Heart right ventricle (tissue), 16 donors: ENCODE results near the gene NAA10. TPM values are rescaled to one million over a fixed set of nuclear protein-coding genes. Genes with fewer than 3 reads are reported as not detected.

Experiments used
- ATAC-seq, 8 donors: fragments of 200-7000 bp; cut with Tn5 transposase; one replicate each; pipeline ENCODE4 v1.9.1; 2020; ENCODE audit warnings: mild to moderate bottlenecking in 8 of 8, moderate library complexity in 8 of 8, moderate number of reproducible peaks in 1 of 8
- DNase-seq, 2 donors: peaks; one replicate each; pipeline ENCODE4 v3.0.0-alpha.2; 2020
- H3K27ac ChIP-seq, 10 donors: fragments of 200-600 bp; sonication (generic) in 2 of 10; one replicate each; pipeline versions ENCODE4 v1.5.0 to v1.8.0; 2020 to 2022; ENCODE audit warnings: mild to moderate bottlenecking in 3 of 10
- H3K27me3 ChIP-seq, 7 donors: fragments of 200-600 bp; one replicate each; pipeline ENCODE4 v1.8.0; 2021 to 2022; ENCODE audit warnings: mild to moderate bottlenecking in 2 of 7
- H3K36me3 ChIP-seq, 9 donors: fragments of 200-600 bp; sonication (generic) in 1 of 9; one replicate each; pipeline versions ENCODE4 v1.5.0 to v1.8.0; 2020 to 2022; ENCODE audit warnings: mild to moderate bottlenecking in 2 of 9
- H3K4me1 ChIP-seq, 9 donors: fragments of 200-600 bp; sonication (generic) in 1 of 9; one replicate each; pipeline versions ENCODE4 v1.5.0 to v1.8.0; 2020 to 2022; ENCODE audit warnings: mild to moderate bottlenecking in 4 of 9
- H3K4me3 ChIP-seq, 10 donors: fragments of 200-600 bp; sonication (generic) in 2 of 10; one replicate each; pipeline versions ENCODE4 v1.5.0 to v1.8.0; 2020 to 2022; ENCODE audit warnings: mild to moderate bottlenecking in 7 of 10, moderate library complexity in 2 of 10
- H3K9me3 ChIP-seq, 11 donors: fragments of 200-600 bp in 10 of 11; sonication (generic) in 2 of 11; one replicate each; pipeline versions ENCODE4 v1.5.0 to v1.8.0; 2013 to 2022; ENCODE audit warnings: mild to moderate bottlenecking in 2 of 11, control low read depth in 1 of 11, moderate library complexity in 1 of 11
- WGBS, 2 donors: extraction: QIAGEN DNeasy Blood & Tissue Kit; methylation state at CpG; one replicate each; pipeline ENCODE4 v1.1.7; 2013; ENCODE audit warnings: inconsistent platforms in 1 of 2; 5-methylcytosine and 5-hydroxymethylcytosine counted together
- intact Hi-C, 10 donors: fragments of 100-400 bp; cut with DNase I; formaldehyde crosslinking; loops; one replicate each; pipeline versions ENCODE4 v1.11.1 to v1.14.2; 2022
- polyA plus RNA-seq, 2 donors: library from polyadenylated mRNA; stranded (reverse); fragments of 200-250 nt; gene quantifications; one replicate each; pipeline ENCODE4 v1.2.3, GENCODE V29; 2013
- total RNA-seq, 10 donors: library from RNA; stranded (reverse); fragmentation: NEBNext Ultra II Directional in 3 of 10; extraction: Animal tissue kit (Norgen Biotek cat#: 25700) in 3 of 10; gene quantifications; one replicate each; pipeline versions ENCODE4 v1.2.1 to v1.2.4, GENCODE V29; 2021 to 2023
- TF ChIP-seq, protein P1 (sequence below), 9 donors: fragments of 200-600 bp; sonication (generic) in 2 of 9; IDR thresholded peaks; one replicate each; pipeline versions ENCODE4 v1.5.0 to v1.8.0; 2021 to 2022; ENCODE audit warnings: antibody characterized with exemption in 9 of 9, mild to moderate bottlenecking in 5 of 9, moderate library complexity in 1 of 9
- donor health status: Arrhythmogenic right ventricular cardiomyopathy.
- donor health status: ischemic (EF 13 %, LVEDD 7.1; RV severe dilation, severe dysfunction).
- donor health status: healthy with polysubstance abuse.
- donor health status: DM: no; HTN: yes; CAD: no.
- donor health status: DM: no; HTN: no; CAD: no.
- donor health status: ischemic (EF 25% LVEDD 6.9; RV normal size, moderate dysfunction).
- donor health status: ischemic (EF 25% LVEDD 5.7; RV mildly dilated, moderate dysfunction).
- donor health status: healthy.
- donor health status: DM: yes; HTN: yes; CAD: no.
- donor health status: Ischemic cardiomyopathy.
- donor health status: ischemic (EF 35%, LVEDD 5.7; RV mildly dilated, moderate dysfunction).
- donor health status: nonischemic (EF 11% LVEDD 7.7; RV severe dilation, severe dysfunction).
- donor health status: DM: yes; HTN: yes; CAD: no.
- donor health status: PGD.
- donor health status: ischemic (EF 29% LVEDD 5.4; RV normal size, mild dysfunction).
- donor health status: nonischemic (EF 23%, LVEDD 6.1; RV moderate dilation, normal function).

NAA10 gene
- total and polyA plus RNA-seq, 12 donors: 46.9 to 228 (median 62.2) TPM

DNA sequence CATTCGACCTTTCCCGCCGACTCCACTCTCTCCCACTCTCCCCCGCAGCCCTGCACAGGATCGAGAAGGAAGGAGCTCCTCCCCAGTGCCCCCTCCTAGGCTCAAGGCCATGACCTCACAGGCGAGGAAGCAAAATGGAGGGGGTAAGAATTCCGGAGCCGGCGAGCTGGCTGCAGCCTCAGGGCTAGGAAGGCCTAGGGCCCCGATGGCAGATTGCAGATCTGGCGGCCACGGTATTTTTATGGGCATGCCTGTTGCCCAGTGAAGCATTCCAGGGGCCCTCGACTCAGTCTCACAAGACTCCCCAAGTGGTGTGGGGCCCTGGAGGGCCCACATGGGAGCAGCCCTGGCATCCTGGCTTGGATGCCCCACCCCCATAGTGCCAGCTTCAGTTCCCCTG is 47.9 kb downstream of the NAA10 start:
- DNase-seq: no peak
- H3K4me3 ChIP-seq: no peak overlapping the region
- peaks cover 0 to 6% (median 0%) of the 10 kb centered on the region in 9 donors for H3K4me1 ChIP-seq
- 28 to 31% methylated on average over 11 to 13 of the region's 13 CpGs for WGBS, 2 donors
- no peaks in the 10 kb centered on the region for H3K9me3 ChIP-seq
- peaks cover 0 to 89% (median 40%) of the 10 kb centered on the region in 7 donors for H3K27me3 ChIP-seq
- ATAC-seq: no peak
- no peak overlapping the region for H3K27ac ChIP-seq
- TF ChIP-seq, protein P1, sequence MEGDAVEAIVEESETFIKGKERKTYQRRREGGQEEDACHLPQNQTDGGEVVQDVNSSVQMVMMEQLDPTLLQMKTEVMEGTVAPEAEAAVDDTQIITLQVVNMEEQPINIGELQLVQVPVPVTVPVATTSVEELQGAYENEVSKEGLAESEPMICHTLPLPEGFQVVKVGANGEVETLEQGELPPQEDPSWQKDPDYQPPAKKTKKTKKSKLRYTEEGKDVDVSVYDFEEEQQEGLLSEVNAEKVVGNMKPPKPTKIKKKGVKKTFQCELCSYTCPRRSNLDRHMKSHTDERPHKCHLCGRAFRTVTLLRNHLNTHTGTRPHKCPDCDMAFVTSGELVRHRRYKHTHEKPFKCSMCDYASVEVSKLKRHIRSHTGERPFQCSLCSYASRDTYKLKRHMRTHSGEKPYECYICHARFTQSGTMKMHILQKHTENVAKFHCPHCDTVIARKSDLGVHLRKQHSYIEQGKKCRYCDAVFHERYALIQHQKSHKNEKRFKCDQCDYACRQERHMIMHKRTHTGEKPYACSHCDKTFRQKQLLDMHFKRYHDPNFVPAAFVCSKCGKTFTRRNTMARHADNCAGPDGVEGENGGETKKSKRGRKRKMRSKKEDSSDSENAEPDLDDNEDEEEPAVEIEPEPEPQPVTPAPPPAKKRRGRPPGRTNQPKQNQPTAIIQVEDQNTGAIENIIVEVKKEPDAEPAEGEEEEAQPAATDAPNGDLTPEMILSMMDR (IDR thresholded peaks at IDR 0.05): no peak
- intact Hi-C loops: no loop called here
- H3K36me3 ChIP-seq: no peaks in the 10 kb centered on the region

DNA sequence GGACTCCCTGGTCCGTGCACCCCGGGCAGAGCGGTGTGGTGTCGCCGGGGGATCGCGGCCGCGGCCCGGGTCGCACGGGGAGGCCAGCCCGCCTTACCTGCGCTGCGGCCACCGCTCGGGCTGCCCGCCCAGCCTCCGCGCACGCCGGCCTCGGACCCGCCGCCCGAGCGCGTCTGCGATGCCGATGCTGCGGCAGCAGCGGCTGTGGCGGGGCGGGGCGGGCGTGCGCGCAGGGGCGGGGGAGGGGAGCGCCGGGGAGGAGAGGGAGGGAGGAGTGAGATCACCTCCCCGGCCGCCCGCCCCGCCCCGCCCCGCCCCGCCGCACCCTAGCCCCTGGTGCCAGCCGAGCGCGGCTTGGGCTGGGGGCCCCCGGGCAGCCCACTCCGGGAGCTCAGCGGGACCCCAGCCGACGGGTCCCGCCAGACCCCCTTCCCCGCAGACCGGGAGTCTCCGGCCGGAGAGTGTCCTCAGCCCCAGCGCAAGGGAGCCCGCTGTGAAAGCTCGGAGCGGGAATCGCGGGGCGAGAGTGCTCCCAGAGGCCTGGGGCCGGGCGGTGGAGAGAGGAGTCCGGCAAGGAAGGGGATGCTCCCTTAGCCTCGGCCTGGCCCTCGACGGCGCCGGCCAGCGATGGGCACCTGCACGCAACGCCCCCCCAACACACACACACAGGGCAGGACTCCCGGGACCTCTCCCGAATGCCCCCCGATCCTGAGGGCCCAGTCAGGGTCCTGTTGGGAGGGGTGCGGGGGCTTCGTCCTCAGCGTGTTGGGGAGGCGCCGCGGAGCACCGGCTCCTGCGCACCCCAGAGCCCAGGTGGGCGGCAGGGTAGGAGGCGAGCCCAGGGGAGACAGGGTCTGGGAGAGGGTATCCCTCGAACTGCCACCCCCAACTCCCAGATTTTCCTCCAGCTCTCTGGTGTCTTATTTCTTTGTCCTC is 48.6 kb downstream of the NAA10 start, which contains the start of gene L1CAM:
TSS of gene L1CAM (minus strand) at position 206 of the 936 bp plus-strand sequence. CDS start 10,337 bp downstream, outside the sequence.
- peak in 1 of 8 donors; percentile 12 for ATAC-seq
- Histone ChIP-seq H3K9me3 (no peaks in the 10 kb centered on the region), H3K27ac (no peak within 1 kb of the TSS), H3K36me3 (no peaks in the 10 kb centered on the region), H3K4me3 (peak within 1 kb of the TSS in 7 of 10 donors; percentile 7 to 26 (median 22)), H3K27me3 (peaks cover 0 to 92% (median 44%) of the 10 kb centered on the region in 7 donors), H3K4me1 (peaks cover 0 to 6% (median 0%) of the 10 kb centered on the region in 9 donors)
- TF ChIP-seq, protein P1 (IDR thresholded peaks at IDR 0.05): no peak
- intact Hi-C loops: no loop called here
- DNase-seq: no peak
- 2 to 4% methylated on average over 27 to 74 of the region's 94 CpGs for WGBS, 2 donors

DNA sequence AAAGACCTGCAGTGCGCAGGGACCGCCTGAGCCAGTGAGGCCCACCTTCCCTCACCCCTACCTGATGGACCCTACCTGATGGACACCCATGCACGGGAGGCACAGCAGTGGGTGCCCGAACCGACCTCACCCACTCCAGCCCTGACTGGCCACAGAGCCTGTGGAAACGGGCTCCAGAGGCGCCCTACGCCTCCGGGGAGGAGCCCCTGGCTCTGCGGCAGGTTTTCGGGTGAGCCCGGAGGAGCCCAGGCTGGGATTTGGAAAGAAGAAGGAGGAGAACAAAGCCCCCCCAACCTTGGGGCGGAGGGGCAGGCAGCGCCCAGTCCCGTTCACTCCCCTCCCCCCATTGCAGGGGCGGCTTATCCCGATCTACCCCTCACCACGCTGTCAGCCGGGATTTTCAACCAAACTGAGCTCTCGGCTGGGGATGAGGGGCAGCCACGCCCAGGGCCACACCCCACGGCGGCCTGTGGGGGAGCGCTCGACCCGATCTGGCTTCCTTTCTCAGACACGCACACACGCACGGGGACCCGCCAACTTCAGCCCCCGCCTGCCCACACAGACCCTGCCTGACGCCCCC is 49.5 kb downstream of the NAA10 start:
- TF ChIP-seq, protein P1 (IDR thresholded peaks at IDR 0.05): no peak
- peaks cover 0 to 6% (median 0%) of the 10 kb centered on the region in 9 donors for H3K4me1 ChIP-seq
- H3K36me3 ChIP-seq: no peaks in the 10 kb centered on the region
- H3K9me3 ChIP-seq: no peaks in the 10 kb centered on the region
- WGBS, 2 donors: 6 to 7% methylated on average over 18 to 32 of the region's 32 CpGs
- intact Hi-C loops: no loop called here
- no peak for DNase-seq
- no peak for ATAC-seq
- peak overlapping the region in 1 of 10 donors; percentile 24 for H3K4me3 ChIP-seq
- no peak overlapping the region for H3K27ac ChIP-seq
- H3K27me3 ChIP-seq: peaks cover 0 to 94% (median 50%) of the 10 kb centered on the region in 7 donors

DNA sequence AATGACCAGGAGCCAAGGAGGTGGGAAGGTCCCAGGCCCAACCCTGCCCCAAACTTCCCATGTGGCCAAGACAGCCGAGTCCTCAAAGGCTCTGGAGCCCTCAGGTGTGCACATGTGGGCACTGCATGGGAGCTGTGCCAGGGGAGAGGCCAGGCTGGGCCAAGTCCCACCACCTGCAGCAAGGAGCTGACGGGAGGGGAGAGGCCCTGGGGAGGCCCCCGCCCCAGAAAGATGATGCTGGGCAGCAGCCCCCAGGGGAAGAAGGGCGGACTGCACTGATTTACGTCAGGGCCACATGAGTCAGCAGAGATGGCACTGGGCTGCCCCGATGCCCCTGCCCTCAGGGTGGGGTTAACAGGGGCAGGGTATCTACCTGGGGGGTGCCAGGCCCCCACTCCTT is 50.2 kb downstream of the NAA10 start:
- no peak for DNase-seq
- Histone ChIP-seq H3K36me3 (no peaks in the 10 kb centered on the region), H3K27me3 (peaks cover 0 to 96% (median 51%) of the 10 kb centered on the region in 7 donors), H3K27ac (no peak overlapping the region), H3K4me1 (peaks cover 0 to 6% (median 0%) of the 10 kb centered on the region in 9 donors), H3K9me3 (no peaks in the 10 kb centered on the region), H3K4me3 (no peak overlapping the region)
- intact Hi-C loops: no loop called here
- TF ChIP-seq, protein P1 (IDR thresholded peaks at IDR 0.05): no peak
- no peak for ATAC-seq
- 32 to 43% methylated on average over 2 to 6 of the region's 6 CpGs for WGBS, 2 donors
